Esophagus muscularis mucosa (tissue), 4 donors: Measurements from ENCODE around the gene OLFM2. TPM values are rescaled to one million over a fixed set of nuclear protein-coding genes. Genes with fewer than 3 reads are reported as not detected.
A peak's percentile ranks its signal among the peaks of the same experiment; 100 is the strongest.
"Not testable (repeated sequence)": the region's sequence is repeated elsewhere in the genome, so short reads cannot be mapped to it uniquely, and the experiment has no call there.

Experiments
- DNase-seq: peaks from one replicate; pipeline ENCODE4 v3.0.0-alpha.2; 2017; ENCODE audit errors: extremely low spot score
- H3K27ac ChIP-seq, 4 donors: fragments of 200-600 bp; sonication (generic); replicated peaks in 1 of 4; 1 replicate in 3 of 4; 2 replicates in 1 of 4; pipeline ENCODE4 v1.5.1; 2016 to 2019; ENCODE audit warnings: mild to moderate bottlenecking in 1 of 4
- H3K27me3 ChIP-seq, 4 donors: fragments of 200-600 bp; sonication (generic); one replicate each; pipeline versions ENCODE4 v1.5.1 to v1.6.0; 2016 to 2019
- H3K36me3 ChIP-seq, 4 donors: fragments of 200-600 bp; sonication (generic); one replicate each; pipeline ENCODE4 v1.5.1; 2016 to 2019
- H3K4me1 ChIP-seq, 4 donors: fragments of 200-600 bp; sonication (generic); one replicate each; pipeline ENCODE4 v1.5.1; 2016 to 2019
- H3K4me3 ChIP-seq, 4 donors: fragments of 200-600 bp; sonication (generic); 1 replicate in 2 of 4; 2 replicates in 2 of 4; pipeline ENCODE4 v1.5.1; 2016 to 2019; ENCODE audit warnings: mild to moderate bottlenecking in 4 of 4, moderate library complexity in 1 of 4
- H3K9me3 ChIP-seq, 4 donors: fragments of 200-600 bp; sonication (generic); 1 replicate in 3 of 4; 2 replicates in 1 of 4; pipeline ENCODE4 v1.5.1; 2016 to 2019
- EP300 ChIP-seq: sonication (generic); formaldehyde crosslinking; IDR thresholded peaks from one replicate; pipeline ENCODE4 v1.6.1; 2017; ENCODE audit warnings: antibody characterized with exemption
- POLR2A ChIP-seq: fragments of 450-650 bp; IDR thresholded peaks from one replicate; pipeline ENCODE4 v1.6.1; 2017; ENCODE audit warnings: antibody characterized with exemption, moderate library complexity, mild to moderate bottlenecking, low read depth
- POLR2AphosphoS5 ChIP-seq, 2 donors: sonication (generic); formaldehyde crosslinking; IDR thresholded peaks; one replicate each; pipeline ENCODE4 v1.6.1; 2017; ENCODE audit warnings: antibody characterized with exemption in 2 of 2
- WGBS: methylation state at CpG from one replicate; pipeline ENCODE4 v1.1.5; 2018; 5-methylcytosine and 5-hydroxymethylcytosine counted together
- intact Hi-C: fragments of 100-400 bp; cut with DNase I; formaldehyde crosslinking; loops from one replicate; pipeline ENCODE4 v1.15.1; 2023
- total RNA-seq, 4 donors: library from RNA; depleted of rRNA; stranded (reverse); fragments of >200 nt; gene quantifications; one replicate each; pipeline versions ENCODE4 v1.1.0 to v1.2.1, GENCODE V29; 2016
- TF ChIP-seq, protein P1 (sequence below), 3 experiments: fragments of 200-600 bp in 2 of 3; fragments of 450-650 bp in 1 of 3; sonication (generic) in 2 of 3; IDR thresholded peaks; one replicate each; pipeline ENCODE4 v1.5.1; 2017 to 2019; ENCODE audit warnings: antibody characterized with exemption in 3 of 3, mild to moderate bottlenecking in 2 of 3, moderate library complexity in 1 of 3

OLFM2 gene
- total RNA-seq, 4 donors from 2014 or later = 3.6 to 17.1 (median 11.6) TPM

DNA sequence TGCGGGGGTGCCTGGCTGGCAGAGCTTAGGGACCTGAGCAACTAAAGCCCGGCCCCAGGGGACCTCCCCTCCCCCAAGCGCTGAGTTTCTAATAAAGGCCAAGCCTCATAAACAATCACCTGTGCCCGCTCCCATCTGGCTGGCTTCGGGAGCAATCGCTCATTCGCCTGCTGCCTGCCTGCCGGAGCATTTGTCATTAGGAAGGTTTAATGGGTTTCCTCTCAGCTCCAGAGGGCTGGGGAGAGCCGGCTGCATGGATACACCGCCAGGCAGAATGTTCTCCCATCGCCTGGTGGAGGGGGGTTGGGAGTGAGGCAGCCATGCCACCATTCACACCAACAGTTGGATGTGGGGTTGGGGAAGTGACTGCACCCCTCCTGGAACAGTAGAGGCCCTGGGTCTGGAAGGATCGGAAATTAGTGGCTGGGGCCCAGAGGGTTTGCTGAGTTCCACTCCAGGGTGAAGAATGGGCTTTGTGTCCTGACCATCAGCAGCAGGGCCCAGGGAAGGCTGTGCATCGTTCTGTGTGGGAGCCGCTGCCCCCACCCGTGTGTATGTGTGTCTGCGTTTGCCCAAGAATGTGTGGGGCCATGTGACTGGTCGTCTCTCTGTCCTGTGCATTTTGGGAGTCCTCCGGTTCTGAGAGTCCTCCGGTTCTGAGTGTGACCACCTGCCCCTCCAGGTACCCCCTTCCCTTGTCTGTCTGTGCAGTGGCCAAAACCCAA lies 85.9 kb downstream of the OLFM2 start:
- no peaks in the 10 kb centered on the region for H3K27me3 ChIP-seq
- H3K36me3 ChIP-seq = peaks cover 0 to 66% (median 53%) of the 10 kb centered on the region in 4 donors
- WGBS = 77% methylated on average over 3 of the region's 19 CpGs
- no peak for DNase-seq
- no peak overlapping the region for H3K4me3 ChIP-seq
- peaks cover 4 to 17% (median 10%) of the 10 kb centered on the region in 4 donors for H3K4me1 ChIP-seq
- no peaks in the 10 kb centered on the region for H3K9me3 ChIP-seq
- H3K27ac ChIP-seq = no peak overlapping the region
- TF ChIP-seq POLR2A = no peak
- TF ChIP-seq EP300 = no peak
- TF ChIP-seq POLR2AphosphoS5 (IDR thresholded peaks at IDR 0.05) = no peak
- intact Hi-C loops = no loop called here

DNA sequence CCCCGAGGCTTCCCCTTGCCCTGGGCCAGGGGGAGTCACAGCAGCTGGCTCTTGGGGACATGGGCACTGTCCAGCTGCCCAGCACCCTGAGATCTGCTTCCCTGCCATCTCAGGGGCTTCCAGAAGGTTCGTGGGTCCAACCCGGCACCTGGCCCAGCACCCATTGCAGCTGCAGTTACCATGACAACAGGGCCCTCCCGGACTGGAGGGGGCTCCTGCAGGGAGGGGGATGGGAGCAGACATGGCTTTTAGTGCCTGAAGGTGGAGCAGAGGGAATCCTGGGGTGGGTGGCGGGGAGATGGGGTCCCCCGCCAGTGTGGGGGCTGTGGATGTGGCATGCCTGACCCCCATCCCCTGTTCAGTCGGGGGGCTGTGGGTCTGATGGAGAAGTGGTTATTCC lies 86.5 kb downstream of the OLFM2 start:
- Histone ChIP-seq H3K27ac (no peak overlapping the region), H3K4me1 (peaks cover 4 to 17% (median 10%) of the 10 kb centered on the region in 4 donors), H3K36me3 (peaks cover 1 to 68% (median 58%) of the 10 kb centered on the region in 4 donors), H3K9me3 (no peaks in the 10 kb centered on the region), H3K27me3 (no peaks in the 10 kb centered on the region), H3K4me3 (no peak overlapping the region)
- TF ChIP-seq EP300 = no peak
- no peak for TF ChIP-seq POLR2A
- TF ChIP-seq POLR2AphosphoS5 (IDR thresholded peaks at IDR 0.05) = no peak
- TF ChIP-seq, protein P1, sequence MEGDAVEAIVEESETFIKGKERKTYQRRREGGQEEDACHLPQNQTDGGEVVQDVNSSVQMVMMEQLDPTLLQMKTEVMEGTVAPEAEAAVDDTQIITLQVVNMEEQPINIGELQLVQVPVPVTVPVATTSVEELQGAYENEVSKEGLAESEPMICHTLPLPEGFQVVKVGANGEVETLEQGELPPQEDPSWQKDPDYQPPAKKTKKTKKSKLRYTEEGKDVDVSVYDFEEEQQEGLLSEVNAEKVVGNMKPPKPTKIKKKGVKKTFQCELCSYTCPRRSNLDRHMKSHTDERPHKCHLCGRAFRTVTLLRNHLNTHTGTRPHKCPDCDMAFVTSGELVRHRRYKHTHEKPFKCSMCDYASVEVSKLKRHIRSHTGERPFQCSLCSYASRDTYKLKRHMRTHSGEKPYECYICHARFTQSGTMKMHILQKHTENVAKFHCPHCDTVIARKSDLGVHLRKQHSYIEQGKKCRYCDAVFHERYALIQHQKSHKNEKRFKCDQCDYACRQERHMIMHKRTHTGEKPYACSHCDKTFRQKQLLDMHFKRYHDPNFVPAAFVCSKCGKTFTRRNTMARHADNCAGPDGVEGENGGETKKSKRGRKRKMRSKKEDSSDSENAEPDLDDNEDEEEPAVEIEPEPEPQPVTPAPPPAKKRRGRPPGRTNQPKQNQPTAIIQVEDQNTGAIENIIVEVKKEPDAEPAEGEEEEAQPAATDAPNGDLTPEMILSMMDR (IDR thresholded peaks at IDR 0.05) = no peak
- WGBS = 57% methylated on average over 1 of the region's 7 CpGs
- intact Hi-C loops = no loop called here
- no peak for DNase-seq

DNA sequence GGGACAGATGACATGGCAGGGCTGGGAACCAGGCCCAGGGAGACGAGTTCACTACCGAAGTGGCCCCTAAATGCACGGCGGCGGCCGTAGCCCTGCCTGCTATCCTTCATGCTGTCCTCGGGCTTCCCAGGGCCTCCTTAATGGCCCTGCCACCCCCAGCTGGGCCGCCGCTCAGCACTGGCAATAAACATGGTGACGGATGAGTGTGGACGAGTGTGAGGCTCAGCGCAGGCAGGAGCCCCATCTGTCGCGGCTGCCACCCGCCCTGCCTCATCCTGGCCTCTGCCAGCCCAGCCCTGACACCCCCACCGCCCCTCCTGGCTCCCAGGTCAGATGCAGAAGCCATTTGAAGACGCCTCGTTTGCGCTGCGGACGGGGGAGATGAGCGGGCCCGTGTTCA lies 87.6 kb downstream of the OLFM2 start:
- peaks cover 4 to 17% (median 10%) of the 10 kb centered on the region in 4 donors for H3K4me1 ChIP-seq
- no peak for DNase-seq
- H3K27ac ChIP-seq = no peak overlapping the region
- intact Hi-C loops = no loop called here
- H3K27me3 ChIP-seq = no peaks in the 10 kb centered on the region
- WGBS = 79% methylated on average over 21 of the region's 23 CpGs
- TF ChIP-seq POLR2AphosphoS5 (IDR thresholded peaks at IDR 0.05) (no peak), EP300 (no peak), POLR2A (no peak)
- TF ChIP-seq, protein P1 (IDR thresholded peaks at IDR 0.05) = no peak
- H3K4me3 ChIP-seq = no peak overlapping the region
- H3K9me3 ChIP-seq = peaks cover 0 to 3% (median 0%) of the 10 kb centered on the region in 4 donors
- H3K36me3 ChIP-seq = peaks cover 11 to 74% (median 66%) of the 10 kb centered on the region in 4 donors

DNA sequence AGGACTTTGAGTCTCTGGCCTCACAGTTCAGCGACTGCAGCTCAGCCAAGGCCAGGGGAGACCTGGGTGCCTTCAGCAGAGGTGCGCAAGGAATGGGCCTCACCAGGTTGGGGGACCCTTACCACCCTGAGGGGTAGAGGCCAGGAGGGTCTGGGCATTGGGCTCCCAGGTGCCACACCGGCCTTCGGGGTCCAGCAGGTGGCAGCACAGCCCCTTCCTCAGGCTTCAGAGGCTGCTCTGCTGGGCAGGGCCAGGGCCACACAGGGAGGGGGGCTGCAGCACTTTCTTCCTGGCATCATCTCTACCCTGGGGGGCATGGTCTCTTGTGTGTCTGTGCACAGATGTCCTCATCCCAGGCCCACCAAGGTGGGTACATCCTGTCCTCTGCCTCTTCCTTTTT lies 88.3 kb downstream of the OLFM2 start:
- DNase-seq = no peak
- H3K27me3 ChIP-seq = no peaks in the 10 kb centered on the region
- H3K4me3 ChIP-seq = no peak overlapping the region
- TF ChIP-seq EP300 (no peak), POLR2AphosphoS5 (IDR thresholded peaks at IDR 0.05) (no peak), POLR2A (no peak)
- H3K27ac ChIP-seq = no peak overlapping the region
- intact Hi-C loops = no loop called here
- peaks cover 4 to 18% (median 10%) of the 10 kb centered on the region in 4 donors for H3K4me1 ChIP-seq
- peaks cover 0 to 8% (median 0%) of the 10 kb centered on the region in 4 donors for H3K9me3 ChIP-seq
- peaks cover 18 to 81% (median 74%) of the 10 kb centered on the region in 4 donors for H3K36me3 ChIP-seq
- WGBS = no CpG with 5 or more reads among the region's 4 CpGs

DNA sequence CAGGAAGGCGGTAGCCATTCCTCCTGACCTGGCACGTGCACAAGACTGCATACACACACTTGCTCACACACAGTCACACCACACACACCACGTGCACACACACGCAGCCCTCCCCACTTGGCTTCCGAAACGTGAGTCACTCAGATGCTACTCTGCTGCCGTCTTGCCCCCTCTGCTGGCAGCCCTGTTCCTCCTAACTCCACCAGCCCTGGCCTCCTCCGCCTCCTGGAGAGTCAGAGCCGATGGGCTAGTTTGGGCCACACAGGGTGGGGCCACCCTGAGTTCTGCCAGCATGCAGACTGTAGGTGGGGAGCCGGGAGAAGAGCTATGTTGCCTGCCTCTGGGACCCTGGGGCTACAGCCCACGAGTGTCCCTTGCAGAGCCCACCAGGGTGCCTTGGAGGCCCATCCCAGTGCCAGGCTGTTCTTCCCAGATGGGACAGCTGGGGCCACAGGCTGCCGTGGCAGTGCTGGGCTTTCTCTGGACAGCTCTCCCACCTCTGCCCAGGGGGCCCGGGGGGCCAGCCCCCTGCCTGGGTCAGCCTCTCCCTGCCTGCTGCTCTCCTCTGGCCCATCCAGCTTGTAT lies 89.1 kb downstream of the OLFM2 start:
- Histone ChIP-seq H3K4me3 (no peak overlapping the region), H3K27ac (no peak overlapping the region), H3K9me3 (peaks cover 0 to 8% (median 0%) of the 10 kb centered on the region in 4 donors), H3K4me1 (peaks cover 4 to 27% (median 14%) of the 10 kb centered on the region in 4 donors), H3K36me3 (peaks cover 23 to 90% (median 82%) of the 10 kb centered on the region in 4 donors), H3K27me3 (no peaks in the 10 kb centered on the region)
- peak; percentile 92 for DNase-seq
- TF ChIP-seq EP300 (no peak), POLR2AphosphoS5 (IDR thresholded peaks at IDR 0.05) (peak; percentile 14 to 21)
- TF ChIP-seq, protein P1 (IDR thresholded peaks at IDR 0.05) = peak in 1 of 3 experiments; percentile 35
- WGBS = 51% methylated on average over 6 of the region's 13 CpGs
- intact Hi-C loops = no loop called here

DNA sequence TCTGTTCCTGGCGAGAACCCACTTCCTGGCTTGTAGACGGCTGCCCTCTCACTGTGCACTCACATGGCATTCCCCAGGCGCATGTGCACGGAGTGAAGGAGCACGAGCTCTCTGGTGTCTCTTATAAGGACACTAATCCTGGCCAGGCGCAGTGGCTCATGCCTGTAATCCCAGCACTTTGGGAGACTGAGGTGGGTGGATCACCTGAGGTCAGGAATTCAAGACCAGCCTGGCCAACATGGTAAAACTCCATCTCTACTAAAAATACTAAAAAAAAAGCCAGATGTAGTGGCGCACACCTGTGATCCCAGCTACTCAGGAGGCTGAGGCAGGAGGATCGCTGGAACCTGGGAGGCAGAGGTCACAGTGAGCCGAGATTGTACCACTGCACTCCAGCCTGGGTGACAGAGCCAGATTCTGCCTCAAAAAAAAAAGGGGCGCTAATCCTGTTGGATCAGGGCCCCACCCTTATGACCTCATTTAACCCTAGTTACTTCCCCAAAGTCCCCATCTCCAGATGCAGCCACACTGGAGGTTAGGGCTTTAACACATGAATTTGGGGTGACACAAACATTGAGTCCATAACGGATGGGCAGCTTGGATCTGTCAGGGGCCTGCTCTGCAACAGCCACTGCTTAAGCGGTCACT lies 92.6 kb downstream of the OLFM2 start:
- 95% methylated on average over 11 of the region's 12 CpGs for WGBS
- H3K4me1 ChIP-seq = peaks cover 4 to 34% (median 17%) of the 10 kb centered on the region in 4 donors
- H3K4me3 ChIP-seq, DNase-seq, intact Hi-C loops, H3K9me3 ChIP-seq, H3K27me3 ChIP-seq, H3K27ac ChIP-seq: not testable (repeated sequence)
- peaks cover 50 to 96% (median 95%) of the 10 kb centered on the region in 4 donors for H3K36me3 ChIP-seq
